ENCODE data around the gene FXYD3. TPM values are rescaled to one million over a fixed set of nuclear protein-coding genes. Genes with fewer than 3 reads are reported as not detected.

The FXYD3 gene
- total RNA-seq, 1 experiment from 2014 or later: 6.9 TPM

DNA sequence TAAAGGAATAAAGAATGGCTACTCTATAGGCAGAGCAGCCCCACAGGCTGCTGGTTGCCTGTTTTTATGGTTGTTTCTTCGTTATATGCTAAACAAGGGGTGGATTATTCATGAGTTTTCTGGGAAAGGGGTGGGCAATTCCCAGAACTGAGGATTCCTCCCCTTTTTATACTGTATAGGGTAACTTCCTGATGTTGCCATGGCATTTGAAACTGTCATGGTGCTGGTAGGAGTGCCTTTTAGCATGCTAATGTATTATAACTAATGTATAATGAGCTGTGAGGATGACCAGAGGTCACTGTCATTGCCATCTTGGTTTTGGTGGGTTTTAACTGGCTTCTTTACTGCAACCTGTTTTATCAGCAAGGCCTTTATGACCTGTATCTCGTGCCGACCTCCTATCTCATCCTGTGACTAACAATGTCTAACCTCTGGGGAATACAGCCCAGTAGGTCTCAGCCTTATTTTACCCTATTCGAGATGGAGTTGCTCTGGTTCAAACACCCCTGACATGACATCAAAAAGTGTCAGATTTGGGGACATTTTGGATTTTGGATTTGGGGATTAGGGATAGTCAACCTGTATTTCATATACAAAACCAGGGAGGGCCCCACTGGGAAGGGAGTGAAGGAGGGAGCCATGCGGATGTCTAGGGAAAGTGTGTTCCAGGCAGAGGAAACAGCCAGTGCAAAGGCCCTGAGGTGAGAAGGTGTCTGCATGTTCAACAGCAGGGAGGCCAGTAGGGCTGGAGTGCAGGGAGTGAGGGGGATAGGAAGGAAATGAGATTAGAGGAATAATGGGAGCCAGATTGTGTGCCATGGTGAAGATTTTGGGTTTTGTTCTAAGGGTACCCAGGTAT, 49.8 kb downstream of the FXYD3 start:
- Mint-ChIP-seq H3K36me3 (ENCODE audit: insufficient read depth, unreplicated experiment) (peaks cover 46% of the 10 kb centered on the region), H3K4me3 (ENCODE audit: unreplicated experiment) (no peak overlapping the region), H3K27ac (ENCODE audit: low read depth, unreplicated experiment) (no peak overlapping the region), H3K4me1 (ENCODE audit: insufficient read depth, unreplicated experiment) (peaks cover 24% of the 10 kb centered on the region), H3K9me3 (ENCODE audit: unreplicated experiment) (peaks cover 14% of the 10 kb centered on the region), H3K27me3 (ENCODE audit: insufficient read depth, unreplicated experiment) (no peaks in the 10 kb centered on the region)
- CTCF ChIA-PET: no interaction called here
- no TSS peak for BruUV-seq (replicated peaks)
- POLR2A ChIA-PET: no interaction called here
- no peak for DNase-seq (ENCODE audit: unreplicated experiment)
- TF ChIP-seq, protein P1, sequence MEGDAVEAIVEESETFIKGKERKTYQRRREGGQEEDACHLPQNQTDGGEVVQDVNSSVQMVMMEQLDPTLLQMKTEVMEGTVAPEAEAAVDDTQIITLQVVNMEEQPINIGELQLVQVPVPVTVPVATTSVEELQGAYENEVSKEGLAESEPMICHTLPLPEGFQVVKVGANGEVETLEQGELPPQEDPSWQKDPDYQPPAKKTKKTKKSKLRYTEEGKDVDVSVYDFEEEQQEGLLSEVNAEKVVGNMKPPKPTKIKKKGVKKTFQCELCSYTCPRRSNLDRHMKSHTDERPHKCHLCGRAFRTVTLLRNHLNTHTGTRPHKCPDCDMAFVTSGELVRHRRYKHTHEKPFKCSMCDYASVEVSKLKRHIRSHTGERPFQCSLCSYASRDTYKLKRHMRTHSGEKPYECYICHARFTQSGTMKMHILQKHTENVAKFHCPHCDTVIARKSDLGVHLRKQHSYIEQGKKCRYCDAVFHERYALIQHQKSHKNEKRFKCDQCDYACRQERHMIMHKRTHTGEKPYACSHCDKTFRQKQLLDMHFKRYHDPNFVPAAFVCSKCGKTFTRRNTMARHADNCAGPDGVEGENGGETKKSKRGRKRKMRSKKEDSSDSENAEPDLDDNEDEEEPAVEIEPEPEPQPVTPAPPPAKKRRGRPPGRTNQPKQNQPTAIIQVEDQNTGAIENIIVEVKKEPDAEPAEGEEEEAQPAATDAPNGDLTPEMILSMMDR (IDR thresholded peaks at IDR 0.05; ENCODE audit: unreplicated experiment): no peak
- intact Hi-C loops (cut with micrococcal nuclease): no loop called here

DNA sequence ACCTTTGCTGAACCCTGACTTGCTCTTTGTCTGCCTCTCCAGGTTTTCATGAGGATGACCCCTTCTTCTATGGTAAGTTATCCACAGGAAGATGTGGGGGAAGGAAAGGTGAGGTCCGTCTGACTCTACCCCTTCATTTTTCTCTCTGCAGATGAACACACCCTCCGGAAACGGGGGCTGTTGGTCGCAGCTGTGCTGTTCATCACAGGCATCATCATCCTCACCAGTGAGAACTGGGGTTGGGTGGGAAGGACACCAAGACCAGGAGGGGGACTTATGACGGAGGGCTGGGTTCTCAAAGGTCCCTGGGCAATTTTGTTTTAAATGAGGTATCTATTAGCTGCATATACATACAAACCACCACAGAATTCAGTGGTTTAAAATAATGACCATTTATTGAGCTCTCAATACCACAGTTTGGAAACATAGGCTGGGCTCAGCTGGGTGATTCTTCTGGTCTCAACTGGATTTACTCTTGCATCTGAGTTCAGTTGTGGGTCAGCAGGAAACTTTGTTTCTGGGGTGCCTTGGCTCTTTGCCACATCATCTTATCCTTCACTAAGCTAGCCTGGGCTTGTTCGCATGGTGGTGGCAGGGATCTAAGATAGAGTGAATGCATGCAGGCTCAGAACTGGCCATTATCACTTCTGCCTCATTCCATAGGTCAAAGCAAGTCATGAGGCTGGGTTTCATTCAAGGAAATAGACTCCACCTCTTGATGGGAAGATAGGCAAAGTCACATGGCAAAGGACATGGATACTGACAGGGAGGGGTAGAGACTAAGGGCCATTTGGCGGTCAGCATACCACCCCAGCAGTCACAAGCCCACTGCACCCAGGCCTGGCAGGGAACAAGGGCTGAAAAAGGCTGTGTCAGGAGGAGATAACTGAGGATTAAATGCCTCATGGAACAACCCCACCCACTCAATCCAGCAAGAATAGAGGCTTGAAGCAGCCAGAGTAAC, 50.8 kb downstream of the FXYD3 start:
- Mint-ChIP-seq H3K27me3 (ENCODE audit: insufficient read depth, unreplicated experiment) (no peaks in the 10 kb centered on the region), H3K4me3 (ENCODE audit: unreplicated experiment) (no peak overlapping the region), H3K27ac (ENCODE audit: low read depth, unreplicated experiment) (no peak overlapping the region), H3K36me3 (ENCODE audit: insufficient read depth, unreplicated experiment) (peaks cover 37% of the 10 kb centered on the region), H3K4me1 (ENCODE audit: insufficient read depth, unreplicated experiment) (peaks cover 24% of the 10 kb centered on the region), H3K9me3 (ENCODE audit: unreplicated experiment) (peaks cover 14% of the 10 kb centered on the region)
- CTCF ChIA-PET: no interaction called here
- peak; percentile 74 for DNase-seq (ENCODE audit: unreplicated experiment)
- intact Hi-C loops (cut with micrococcal nuclease): no loop called here
- TF ChIP-seq, protein P1 (IDR thresholded peaks at IDR 0.05; ENCODE audit: unreplicated experiment): no peak
- BruUV-seq (replicated peaks): no TSS peak
- POLR2A ChIA-PET: no interaction called here

DNA sequence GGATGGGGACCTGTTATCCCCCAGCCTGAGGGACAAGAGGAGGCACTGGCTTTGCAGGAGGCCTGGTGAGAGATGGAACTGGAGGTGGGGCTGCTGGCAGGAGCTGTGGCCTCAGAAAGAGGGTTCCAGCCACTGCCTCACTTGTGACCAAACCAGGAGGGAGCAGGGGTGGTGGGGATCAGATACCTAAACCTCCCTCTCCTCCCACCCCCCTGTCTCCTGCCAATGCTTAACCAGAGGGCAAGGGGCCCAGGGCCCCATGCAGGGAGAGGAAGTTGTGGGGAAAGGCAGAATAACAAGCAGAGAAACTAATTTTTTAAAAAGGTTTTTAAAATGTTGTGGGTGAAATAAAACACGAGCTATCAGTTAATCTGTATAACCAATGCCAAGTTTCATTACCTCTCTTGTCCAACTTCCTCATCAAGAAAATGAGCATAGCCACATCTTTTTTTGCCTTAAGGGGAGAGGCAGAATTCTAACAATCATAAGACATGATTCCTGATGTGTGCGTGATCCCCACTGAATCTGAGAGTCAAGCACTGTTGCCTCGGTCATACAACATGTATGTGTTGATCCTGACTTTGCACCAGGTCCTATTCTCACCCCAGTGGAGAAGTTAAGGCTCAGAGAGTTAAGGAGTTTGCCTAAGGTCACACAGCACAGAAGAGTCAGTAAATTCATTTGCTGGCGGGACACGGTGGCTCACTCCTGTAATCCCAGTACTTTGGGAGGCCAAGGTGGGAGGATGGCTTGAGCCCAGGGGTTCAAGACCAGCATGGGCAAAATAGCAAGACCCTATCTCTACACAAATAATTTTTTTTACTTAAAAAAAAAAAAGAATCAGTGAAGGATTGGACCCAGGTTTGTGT, 51.9 kb downstream of the FXYD3 start:
- no TSS peak for BruUV-seq (replicated peaks)
- ChIA-PET CTCF (interaction anchor here (0.6 to 1.1 kb wide), 7 partner anchors 10 to 1983 kb away, joined by 3 to 4 read pairs (median 3); partner anchors contain the start of gene FXYD3), POLR2A (interaction anchor here (0.6 to 1.1 kb wide), 6 partner anchors 9 to 1959 kb away, joined by 3 to 5 read pairs (median 3); no protein-coding TSS in a partner anchor)
- Mint-ChIP-seq H3K4me3 (ENCODE audit: unreplicated experiment) (no peak overlapping the region), H3K9me3 (ENCODE audit: unreplicated experiment) (peaks cover 14% of the 10 kb centered on the region), H3K36me3 (ENCODE audit: insufficient read depth, unreplicated experiment) (peaks cover 27% of the 10 kb centered on the region), H3K27ac (ENCODE audit: low read depth, unreplicated experiment) (no peak overlapping the region), H3K4me1 (ENCODE audit: insufficient read depth, unreplicated experiment) (peaks cover 24% of the 10 kb centered on the region), H3K27me3 (ENCODE audit: insufficient read depth, unreplicated experiment) (no peaks in the 10 kb centered on the region)
- intact Hi-C loops (cut with micrococcal nuclease): no loop called here
- no peak for DNase-seq (ENCODE audit: unreplicated experiment)
- TF ChIP-seq, protein P1 (IDR thresholded peaks at IDR 0.05; ENCODE audit: unreplicated experiment): no peak
